Thymus (tissue), 11 donors: ENCODE measurements around the gene THAP9. TPM values are rescaled to one million over a fixed set of nuclear protein-coding genes. Genes with fewer than 3 reads are reported as not detected.

ENCODE experiments used
- DNase-seq, 9 donors: peaks; one replicate each; pipeline ENCODE4 v3.0.0-alpha.2; 2013; ENCODE audit warnings: low spot score in 9 of 9, low read depth in 6 of 9, missing footprints in 1 of 9
- H3K27ac ChIP-seq, 2 donors: one replicate each; pipeline ENCODE4 v1.5.1; 2013; ENCODE audit warnings: control low read depth in 1 of 2, low read depth in 1 of 2, low read length in 1 of 2, mild to moderate bottlenecking in 1 of 2, moderate library complexity in 1 of 2
- H3K27me3 ChIP-seq, 2 donors: one replicate each; pipeline ENCODE4 v1.5.1; 2013; ENCODE audit warnings: low read length in 1 of 2; ENCODE audit not compliant: control insufficient read depth in 2 of 2, insufficient read depth in 1 of 2
- H3K36me3 ChIP-seq, 2 donors: one replicate each; pipeline ENCODE4 v1.5.1; 2013; ENCODE audit warnings: low read length in 1 of 2, mild to moderate bottlenecking in 1 of 2, moderate library complexity in 1 of 2; ENCODE audit not compliant: control insufficient read depth in 2 of 2, insufficient read depth in 2 of 2
- H3K4me1 ChIP-seq, 2 donors: one replicate each; pipeline ENCODE4 v1.5.1; 2013; ENCODE audit warnings: low read length in 2 of 2; ENCODE audit not compliant: control insufficient read depth in 2 of 2, insufficient read depth in 2 of 2
- H3K4me3 ChIP-seq, 2 donors: one replicate each; pipeline ENCODE4 v1.5.1; 2013; ENCODE audit warnings: low read length in 2 of 2, control low read depth in 1 of 2, mild to moderate bottlenecking in 1 of 2
- H3K9me3 ChIP-seq, 2 donors: one replicate each; pipeline ENCODE4 v1.5.1; 2013; ENCODE audit warnings: low read length in 1 of 2, mild to moderate bottlenecking in 1 of 2; ENCODE audit not compliant: control insufficient read depth in 2 of 2, insufficient read depth in 1 of 2
- WGBS: extraction: QIAGEN DNeasy Blood & Tissue Kit; methylation state at CpG from one replicate; pipeline ENCODE4 v1.1.7; 2013; 5-methylcytosine and 5-hydroxymethylcytosine counted together
- polyA plus RNA-seq: library from polyadenylated mRNA; stranded (reverse); fragments of 200-250 nt; gene quantifications from one replicate; pipeline ENCODE4 v1.2.3, GENCODE V29; 2013
- total RNA-seq: library from RNA; stranded (reverse); fragments of 120-200 nt; gene quantifications from one replicate; pipeline ENCODE4 v1.2.4, GENCODE V29; 2013
- donor health status: healthy.

The THAP9 gene
- total and polyA plus RNA-seq, 2 donors: 6.0 to 7.2 TPM

DNA sequence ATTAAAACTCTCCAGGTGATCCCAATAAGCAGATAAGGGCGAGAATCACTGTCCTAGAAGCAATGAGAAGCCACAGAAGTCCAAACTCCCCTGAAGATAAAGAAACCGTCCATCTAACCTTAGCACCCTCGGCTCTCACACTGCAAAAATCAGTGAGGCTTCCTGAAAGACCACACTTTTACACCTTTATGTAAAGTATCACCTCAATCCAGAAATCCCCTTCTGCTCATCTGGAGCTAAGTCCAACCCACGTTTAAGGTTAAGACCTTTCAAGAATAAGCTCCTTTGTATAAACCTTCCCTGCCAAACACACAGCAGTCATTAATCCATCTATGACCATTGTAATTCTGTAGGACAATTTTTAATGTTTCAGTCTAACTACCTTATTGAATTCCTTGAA, 68.4 kb downstream of the THAP9 start:
- DNase-seq: no peak
- WGBS: 97% methylated on average over 4 of the region's 4 CpGs
- Histone ChIP-seq H3K27me3 (no peaks in the 10 kb centered on the region), H3K4me3 (no peak overlapping the region), H3K27ac (no peak overlapping the region), H3K4me1 (no peaks in the 10 kb centered on the region), H3K36me3 (peaks cover 22 to 59% of the 10 kb centered on the region in 2 donors), H3K9me3 (no peaks in the 10 kb centered on the region)

DNA sequence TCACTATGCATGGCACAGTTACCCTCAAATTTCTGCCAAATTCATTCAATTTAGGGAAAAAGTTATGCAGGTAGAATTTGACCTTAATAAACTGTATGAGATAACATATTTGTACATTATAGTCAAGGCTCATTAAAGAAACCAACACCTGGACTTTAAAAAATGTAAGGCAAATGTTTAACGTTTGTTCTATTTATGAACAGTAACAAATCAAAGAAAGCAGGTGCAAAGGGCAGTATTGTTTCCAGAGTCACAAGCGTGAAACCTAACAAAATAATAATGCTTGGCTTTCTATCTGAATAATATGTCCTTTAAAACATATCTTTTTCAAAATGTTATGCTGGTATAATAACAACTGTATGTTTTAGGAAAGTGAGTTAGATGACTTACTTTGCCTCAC, 68.9 kb downstream of the THAP9 start:
- no peak overlapping the region for H3K27ac ChIP-seq
- H3K27me3 ChIP-seq: no peaks in the 10 kb centered on the region
- 98% methylated on average over 2 of the region's 2 CpGs for WGBS
- no peak for DNase-seq
- H3K36me3 ChIP-seq: peaks cover 22 to 59% of the 10 kb centered on the region in 2 donors
- no peaks in the 10 kb centered on the region for H3K4me1 ChIP-seq
- H3K4me3 ChIP-seq: no peak overlapping the region
- H3K9me3 ChIP-seq: no peaks in the 10 kb centered on the region

Other genes with a start within 250 kb of the THAP9 start
- gene SCD5, start 101.9 kb upstream of the THAP9 start, total RNA-seq: 6.5 TPM
- gene SCD5, start 101.9 kb upstream of the THAP9 start, polyA plus RNA-seq: 20.1 TPM
- gene SEC31A, start 9.6 kb upstream of the THAP9 start, total RNA-seq: 54.5 TPM
- 116 TPM for gene SEC31A, start 9.6 kb upstream of the THAP9 start, polyA plus RNA-seq
- 17.4 TPM for gene LIN54, start 110.1 kb downstream of the THAP9 start, total RNA-seq
- gene LIN54, start 110.1 kb downstream of the THAP9 start, polyA plus RNA-seq: 5.6 TPM
- gene COPS4, start 134.4 kb downstream of the THAP9 start, total RNA-seq: 61.4 TPM
- 43.6 TPM for gene COPS4, start 134.4 kb downstream of the THAP9 start, polyA plus RNA-seq
- gene PLAC8, start 214.0 kb downstream of the THAP9 start, total RNA-seq: 79.8 TPM
- gene PLAC8, start 214.0 kb downstream of the THAP9 start, polyA plus RNA-seq: 48.9 TPM